Measurements from ENCODE around the gene CPVL. TPM values are rescaled to one million over a fixed set of nuclear protein-coding genes. Genes with fewer than 3 reads are reported as not detected.

Gene CPVL
- total RNA-seq, 2 donors from 2014 or later = 32.4 to 53.3 TPM

GRCh38 chr7:28993371-28993770, 153.0 kb downstream of the CPVL start:
- Mint-ChIP-seq H3K27me3 (ENCODE audit: insufficient read depth) (peaks cover 2% of the 10 kb centered on the region), H3K36me3 (ENCODE audit: low read depth) (no peaks in the 10 kb centered on the region), H3K9me3 (no peaks in the 10 kb centered on the region), H3K4me3 (no peak overlapping the region), H3K4me1 (peaks cover 6% of the 10 kb centered on the region), H3K27ac (no peak overlapping the region)
- H3K36me3 ChIP-seq (ENCODE audit: control insufficient read depth, insufficient read depth, low read length) = no peaks in the 10 kb centered on the region
- no peaks in the 10 kb centered on the region for H3K27me3 ChIP-seq (ENCODE audit: control insufficient read depth, insufficient read depth, low read length, poor library complexity, severe bottlenecking)
- H3K9me3 ChIP-seq (ENCODE audit: control insufficient read depth, low read length) = no peaks in the 10 kb centered on the region
- TF ChIP-seq CTCF (conservative IDR thresholded peaks at IDR 0.05) = no peak
- H3K4me1 ChIP-seq (ENCODE audit: control insufficient read depth, insufficient read depth, low read length) = no peaks in the 10 kb centered on the region
- no peak overlapping the region for H3K27ac ChIP-seq (ENCODE audit: low read depth, low read length)
- H3K9ac ChIP-seq (ENCODE audit: extremely low read depth, low read length, poor library complexity, severe bottlenecking) = no peak overlapping the region
- 95% methylated on average over 3 to 4 of the region's 4 CpGs for WGBS, 2 experiments (ENCODE audit: insufficient coverage in 1 of 2, insufficient read length in 1 of 2)
- DNase-seq = no peak
- no peak overlapping the region for H3K4me3 ChIP-seq (ENCODE audit: low read length)

GRCh38 chr7:28992798-28993197, 153.5 kb downstream of the CPVL start:
- no peak for DNase-seq
- 92 to 100% methylated on average over 1 of the region's 1 CpG for WGBS, 2 experiments (ENCODE audit: insufficient coverage in 1 of 2, insufficient read length in 1 of 2)
- no peak overlapping the region for H3K27ac Mint-ChIP-seq
- Histone ChIP-seq H3K9me3 (ENCODE audit: control insufficient read depth, low read length) (no peaks in the 10 kb centered on the region), H3K27ac (ENCODE audit: low read depth, low read length) (no peak overlapping the region), H3K27me3 (ENCODE audit: control insufficient read depth, insufficient read depth, low read length, poor library complexity, severe bottlenecking) (no peaks in the 10 kb centered on the region), H3K4me3 (ENCODE audit: low read length) (no peak overlapping the region), H3K4me1 (ENCODE audit: control insufficient read depth, insufficient read depth, low read length) (no peaks in the 10 kb centered on the region), H3K9ac (ENCODE audit: extremely low read depth, low read length, poor library complexity, severe bottlenecking) (no peak overlapping the region), H3K36me3 (ENCODE audit: control insufficient read depth, insufficient read depth, low read length) (no peaks in the 10 kb centered on the region)
- peaks cover under 1% of the 10 kb centered on the region for H3K4me1 Mint-ChIP-seq
- H3K36me3 Mint-ChIP-seq (ENCODE audit: low read depth) = no peaks in the 10 kb centered on the region
- peaks cover 4% of the 10 kb centered on the region for H3K27me3 Mint-ChIP-seq (ENCODE audit: insufficient read depth)
- no peaks in the 10 kb centered on the region for H3K9me3 Mint-ChIP-seq
- TF ChIP-seq CTCF (conservative IDR thresholded peaks at IDR 0.05) = no peak
- no peak overlapping the region for H3K4me3 Mint-ChIP-seq

GRCh38 chr7:28990200-28990960, 156.0 kb downstream of the CPVL start:
- Histone ChIP-seq H3K9me3 (ENCODE audit: control insufficient read depth, low read length) (no peaks in the 10 kb centered on the region), H3K27ac (ENCODE audit: low read depth, low read length) (no peak overlapping the region), H3K4me3 (ENCODE audit: low read length) (no peak overlapping the region), H3K9ac (ENCODE audit: extremely low read depth, low read length, poor library complexity, severe bottlenecking) (no peak overlapping the region), H3K36me3 (ENCODE audit: control insufficient read depth, insufficient read depth, low read length) (no peaks in the 10 kb centered on the region), H3K27me3 (ENCODE audit: control insufficient read depth, insufficient read depth, low read length, poor library complexity, severe bottlenecking) (no peaks in the 10 kb centered on the region), H3K4me1 (ENCODE audit: control insufficient read depth, insufficient read depth, low read length) (no peaks in the 10 kb centered on the region)
- no peak overlapping the region for H3K4me3 Mint-ChIP-seq
- TF ChIP-seq CTCF (conservative IDR thresholded peaks at IDR 0.05) = no peak
- WGBS, 2 experiments (ENCODE audit: insufficient coverage in 1 of 2, insufficient read length in 1 of 2) = 93 to 94% methylated on average over 11 of the region's 11 CpGs
- H3K27me3 Mint-ChIP-seq (ENCODE audit: insufficient read depth) = peaks cover 12% of the 10 kb centered on the region
- no peaks in the 10 kb centered on the region for H3K9me3 Mint-ChIP-seq
- H3K4me1 Mint-ChIP-seq = peaks cover 10% of the 10 kb centered on the region
- no peak for DNase-seq
- no peaks in the 10 kb centered on the region for H3K36me3 Mint-ChIP-seq (ENCODE audit: low read depth)
- H3K27ac Mint-ChIP-seq = no peak overlapping the region
